Ishikawa (cell line): ENCODE results near the gene AK1.

Experiments used
- EGR1 ChIP-seq: IDR thresholded peaks from 2 replicates; pipeline ENCODE4 v1.6.1; 2012
- RAD21 ChIP-seq: IDR thresholded peaks from 2 replicates; pipeline ENCODE4 v1.6.1; 2012; ENCODE audit warnings: low read depth

DNA sequence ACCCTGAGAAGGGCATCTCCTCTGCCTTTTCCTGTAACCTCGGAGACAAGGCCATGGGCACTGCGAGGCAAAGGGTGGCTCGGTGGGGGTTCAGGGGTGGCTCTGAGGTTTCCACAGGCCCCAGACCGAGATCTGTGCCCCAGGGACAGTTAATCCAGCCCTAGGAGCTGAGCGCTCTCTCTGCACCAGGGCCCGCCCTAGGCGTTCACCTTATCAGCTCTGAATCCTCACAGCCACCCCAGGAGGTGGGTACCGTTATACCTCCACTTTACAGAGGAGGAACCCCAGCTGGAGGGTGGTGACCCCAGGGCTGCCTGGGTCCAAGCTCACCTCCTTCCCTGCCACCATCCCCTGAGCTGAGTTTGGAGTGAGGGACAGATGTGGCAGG is 20.8 kb downstream of the AK1 start:
- TF ChIP-seq RAD21 (no peak), EGR1 (no peak)
